Fibroblast of skin of abdomen (primary cell): Measurements from ENCODE around the gene SESN2.
"Not testable (repeated sequence)": the region's sequence is repeated elsewhere in the genome, so short reads cannot be mapped to it uniquely, and the experiment has no call there.

ENCODE experiments used
- DNase-seq: peaks from one replicate; pipeline ENCODE4 v3.0.0-alpha.2; 2013

The SESN2 gene

DNA sequence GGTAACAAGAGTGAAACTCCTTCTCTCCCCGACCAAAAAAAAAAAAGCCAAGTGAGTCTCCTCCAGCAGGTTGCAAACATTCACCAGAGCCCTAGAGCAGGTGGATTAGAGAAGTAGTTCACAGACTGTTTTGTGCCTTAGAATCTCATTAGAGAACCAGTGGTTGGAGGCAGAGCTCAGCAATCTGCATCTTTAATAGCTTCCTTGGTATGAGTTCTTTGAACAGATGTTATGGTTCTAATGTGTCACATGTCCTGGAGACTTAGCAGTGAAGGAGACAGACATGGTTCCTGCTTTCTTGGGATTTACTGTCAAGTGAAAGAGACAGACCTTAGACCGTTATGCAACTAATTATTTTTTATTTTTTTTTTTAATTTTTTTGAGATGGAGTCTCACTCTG is 26.8 kb downstream of the SESN2 start:
- no peak for DNase-seq

DNA sequence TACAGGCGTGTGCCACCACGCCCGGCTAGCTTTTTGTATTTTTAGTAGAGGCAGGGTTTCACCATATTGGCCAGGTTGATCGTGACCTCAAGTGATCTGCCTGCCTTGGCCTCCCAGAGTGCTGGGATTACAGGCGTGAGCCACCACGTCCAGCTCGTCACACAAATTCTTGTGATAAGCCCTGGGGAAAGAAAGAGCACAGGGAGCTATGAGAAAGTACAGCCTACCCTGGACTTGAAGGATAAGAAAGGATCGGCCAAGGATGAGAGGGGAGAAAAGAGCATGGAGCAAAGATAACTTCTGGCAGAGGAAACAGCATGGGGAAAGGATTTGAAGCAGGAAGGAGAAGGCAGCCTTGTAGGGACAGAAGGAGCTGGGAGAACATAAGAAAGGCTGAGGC is 29.2 kb downstream of the SESN2 start:
- no peak for DNase-seq

DNA sequence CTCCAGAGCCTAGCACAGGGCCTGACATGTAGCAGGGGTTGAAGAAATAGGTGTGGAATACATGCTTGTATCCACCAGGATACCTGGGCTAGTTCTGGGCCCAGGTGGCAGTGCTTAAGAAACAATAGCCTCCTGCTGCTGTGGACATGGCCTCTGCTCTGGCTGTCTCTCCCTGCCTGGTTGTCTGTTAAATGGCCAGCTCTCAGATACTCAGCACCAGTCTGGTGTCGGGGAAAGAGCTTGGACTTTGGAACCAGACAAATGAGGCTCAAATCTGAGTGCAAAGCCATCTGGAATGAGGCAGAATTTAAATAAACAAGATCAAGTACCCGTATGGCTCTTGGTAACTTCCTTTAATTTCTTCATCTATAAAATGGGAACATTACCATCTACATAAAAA is 31.5 kb downstream of the SESN2 start:
- DNase-seq = no peak

- no peak for DNase-seq
Observed at GRCh38 chr1:28291711-28292110, 32.4 kb downstream of the SESN2 start.

DNA sequence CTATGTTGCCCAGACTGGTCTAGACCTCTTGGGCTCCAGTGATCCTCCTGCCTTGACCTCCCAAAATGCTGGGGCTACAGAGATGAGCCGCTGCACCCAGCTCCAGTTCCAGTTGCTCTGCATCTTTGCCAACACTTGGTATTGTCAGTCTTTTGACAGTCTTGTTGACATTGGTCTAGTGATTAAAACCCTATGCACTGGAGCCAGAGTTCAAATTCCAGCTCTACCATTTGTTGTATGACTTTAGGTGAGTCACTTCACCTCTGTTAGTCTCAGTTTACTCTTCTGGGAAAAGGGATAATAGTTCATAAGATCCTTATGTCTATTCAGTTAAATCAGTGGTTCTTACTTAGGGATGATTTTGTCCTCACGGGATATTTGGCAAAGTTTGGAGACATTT is 36.6 kb downstream of the SESN2 start:
- DNase-seq = no peak

DNA sequence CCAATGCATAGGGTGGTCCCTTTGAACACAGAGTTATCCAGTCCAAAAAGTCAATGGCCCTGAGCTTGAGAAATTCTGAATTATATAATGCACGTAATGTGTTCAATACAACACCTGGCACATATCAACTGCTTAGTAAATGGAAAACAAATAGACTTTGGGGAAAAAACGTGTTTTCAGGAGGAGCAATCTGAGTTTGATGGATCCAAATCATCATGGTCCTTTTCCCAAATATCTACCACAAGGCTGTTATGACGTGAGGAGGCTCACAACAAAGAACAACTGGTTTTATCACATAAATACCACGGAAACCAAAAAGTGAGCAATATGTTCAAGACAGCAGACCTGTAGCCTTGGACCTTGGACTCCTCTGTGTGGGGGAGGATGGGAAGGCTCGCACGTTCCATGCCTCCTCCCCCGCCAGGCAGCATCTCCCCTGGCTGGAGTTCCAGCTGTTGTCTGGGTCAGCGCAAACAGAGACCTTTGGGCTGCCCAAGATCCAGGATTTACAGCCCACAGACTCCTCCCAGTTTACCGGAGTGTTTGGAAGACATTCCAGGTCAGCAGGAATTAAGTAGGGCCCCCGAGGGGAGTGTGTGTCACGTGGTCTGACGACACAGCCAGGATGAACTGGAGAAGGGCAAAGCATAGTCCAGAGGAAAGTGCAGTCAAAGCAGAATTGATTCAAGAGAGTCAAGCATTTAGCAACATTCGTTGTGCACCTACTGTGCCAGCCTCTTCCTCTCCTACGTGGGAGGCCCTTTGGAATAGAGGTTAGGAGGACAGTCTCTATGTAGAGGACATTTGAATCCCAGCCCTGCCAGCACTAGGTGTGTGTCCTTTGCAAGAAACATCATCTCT is 37.3 kb downstream of the SESN2 start:
- peak; percentile 28 for DNase-seq

- DNase-seq = no peak
Observed at GRCh38 chr1:28297826-28298225, 38.5 kb downstream of the SESN2 start.

- no peak for DNase-seq
Observed at GRCh38 chr1:28298438-28298837, 39.1 kb downstream of the SESN2 start.

- DNase-seq = no peak
Observed at GRCh38 chr1:28301368-28302174, 42.3 kb downstream of the SESN2 start.

GRCh38 chr1:28302247-28302646 is 42.9 kb downstream of the SESN2 start:
- DNase-seq = no peak

DNA sequence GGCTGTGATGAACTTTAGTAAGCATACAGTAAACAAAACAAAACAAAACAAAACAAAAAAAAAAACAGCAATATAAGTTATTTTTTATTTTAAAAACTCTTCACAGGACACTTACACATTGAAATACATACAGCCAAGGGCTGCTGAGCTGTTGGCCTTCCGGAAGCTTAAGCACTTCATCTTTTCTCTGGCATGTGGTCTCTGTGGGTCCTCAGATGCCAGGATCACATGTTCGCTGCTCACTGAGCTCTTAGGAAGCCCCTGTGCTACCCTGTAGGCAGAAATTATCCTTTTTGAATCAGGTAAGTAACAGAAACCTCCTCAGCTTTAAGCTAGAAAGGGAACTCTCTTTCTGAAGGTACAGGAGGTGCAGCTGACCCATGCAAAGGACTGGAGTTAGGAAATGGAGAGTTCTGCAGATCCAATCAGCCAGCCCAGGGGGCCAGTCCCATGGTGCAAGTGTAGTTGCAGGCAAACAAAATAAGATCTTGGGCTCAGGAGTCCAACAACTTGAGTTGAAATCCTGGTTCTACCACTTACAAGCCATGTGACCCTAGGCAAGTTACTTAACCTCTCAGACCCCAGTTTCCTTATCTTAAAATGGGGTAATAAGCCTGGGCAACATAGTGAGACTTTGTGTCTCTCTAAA is 47.1 kb downstream of the SESN2 start:
- no peak for DNase-seq

GRCh38 chr1:28308750-28309149 is 49.4 kb downstream of the SESN2 start:
- no peak for DNase-seq

- DNase-seq = no peak
Observed at GRCh38 chr1:28309702-28310101, 50.4 kb downstream of the SESN2 start.

DNA sequence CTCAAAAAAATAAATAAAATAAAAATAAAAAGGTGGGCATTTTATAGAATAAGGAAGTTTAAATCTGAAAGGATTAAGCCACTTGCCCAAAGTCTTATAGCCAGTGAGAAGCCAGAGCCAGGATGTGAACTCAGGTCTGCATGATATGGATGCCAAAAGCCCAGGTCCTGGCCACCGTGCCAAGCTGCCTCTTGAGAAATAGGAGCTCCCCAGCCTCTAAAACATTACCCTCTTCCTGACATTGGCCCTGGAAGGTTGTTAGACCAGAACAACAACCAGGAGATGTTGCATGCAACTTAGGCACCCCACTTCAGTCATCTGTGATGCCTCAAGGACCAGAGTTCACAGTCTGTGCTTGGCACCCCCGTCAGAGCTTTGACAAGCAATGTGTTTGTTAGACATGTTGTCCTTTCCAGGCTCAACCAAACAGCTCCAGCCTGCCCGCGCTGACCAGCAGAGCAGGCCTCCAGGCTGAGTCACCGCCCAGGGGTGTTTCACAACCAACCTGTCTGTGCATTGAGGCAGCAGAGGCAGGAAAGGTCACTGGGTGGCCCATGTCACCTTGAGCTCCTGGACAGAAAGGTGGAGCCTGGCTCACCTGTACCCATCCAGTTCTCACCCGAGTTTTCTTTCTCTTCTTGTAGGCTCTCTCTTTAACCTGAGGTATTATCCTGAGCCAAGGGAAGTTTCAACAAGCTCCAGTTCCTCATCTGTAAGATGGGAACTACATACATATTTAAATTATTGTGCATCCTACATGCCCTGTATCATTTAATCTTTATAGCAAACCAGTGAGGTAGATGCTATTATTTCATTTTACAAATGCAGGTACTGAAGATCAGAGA is 54.6 kb downstream of the SESN2 start:
- DNase-seq = peak; percentile 6

GRCh38 chr1:28314547-28314941 is 55.2 kb downstream of the SESN2 start:
- no peak for DNase-seq

GRCh38 chr1:28317014-28317413 is 57.7 kb downstream of the SESN2 start:
- no peak for DNase-seq

DNA sequence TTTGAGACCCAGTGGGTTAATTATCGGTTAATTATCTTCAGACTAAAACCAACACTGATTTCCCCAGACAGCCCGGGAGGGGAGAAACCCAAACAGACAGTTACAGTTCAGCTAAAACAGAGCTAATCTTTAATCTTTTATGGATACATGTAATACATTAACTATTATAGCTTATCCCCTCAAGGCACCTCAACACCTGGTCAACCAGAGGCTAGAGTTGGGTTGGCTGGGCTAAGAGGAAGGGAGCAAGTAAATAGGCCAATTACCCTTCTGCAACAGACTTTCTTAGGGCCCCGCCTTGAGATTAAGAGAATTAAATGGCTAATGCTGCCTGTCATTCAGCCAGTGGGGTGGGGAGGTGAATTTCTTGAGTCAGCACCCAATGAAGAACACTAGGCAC is 62.9 kb downstream of the SESN2 start:
- no peak for DNase-seq

DNA sequence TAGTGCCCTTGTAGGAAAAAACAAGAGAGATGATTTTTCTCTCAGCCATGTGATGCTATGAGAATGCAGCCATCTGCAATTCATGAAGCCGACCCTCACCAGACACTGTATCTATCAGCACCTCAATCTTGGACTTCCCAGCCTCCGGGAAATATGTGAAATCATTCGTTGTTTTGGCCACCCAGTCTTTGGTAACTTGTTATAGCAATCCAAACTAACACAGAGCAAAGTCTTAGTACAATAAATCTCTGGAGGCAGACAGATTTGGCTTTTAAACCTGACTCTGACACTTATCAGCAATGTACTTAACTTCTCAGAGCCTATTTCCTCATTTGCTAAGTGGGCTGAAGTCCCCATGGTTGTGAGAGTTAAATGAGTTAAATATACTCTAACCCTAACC is 64.4 kb downstream of the SESN2 start:
- DNase-seq = no peak

GRCh38 chr1:28326515-28326914 is 67.2 kb downstream of the SESN2 start:
- no peak for DNase-seq

DNA sequence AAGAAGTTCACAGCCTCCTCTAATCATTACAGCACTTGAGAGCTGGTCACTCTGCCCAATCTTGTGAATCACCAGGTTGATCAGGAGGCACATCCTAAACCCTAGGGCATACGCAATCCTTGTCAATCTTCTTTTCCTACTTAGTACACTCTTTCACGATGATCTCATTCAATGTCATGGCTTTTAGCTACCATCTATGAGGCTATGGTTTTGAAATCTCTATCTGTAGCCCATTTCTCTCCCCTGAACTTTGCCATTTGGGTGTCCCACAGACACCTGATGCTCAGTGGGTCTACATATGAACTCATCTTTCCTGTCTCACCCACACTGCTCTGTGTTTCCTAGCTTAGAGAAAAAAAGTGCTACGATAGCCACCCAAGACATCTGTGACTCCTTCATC is 67.7 kb downstream of the SESN2 start:
- DNase-seq = no peak

- not testable (repeated sequence) for DNase-seq
Observed at GRCh38 chr1:28327431-28327830, 68.1 kb downstream of the SESN2 start.

DNA sequence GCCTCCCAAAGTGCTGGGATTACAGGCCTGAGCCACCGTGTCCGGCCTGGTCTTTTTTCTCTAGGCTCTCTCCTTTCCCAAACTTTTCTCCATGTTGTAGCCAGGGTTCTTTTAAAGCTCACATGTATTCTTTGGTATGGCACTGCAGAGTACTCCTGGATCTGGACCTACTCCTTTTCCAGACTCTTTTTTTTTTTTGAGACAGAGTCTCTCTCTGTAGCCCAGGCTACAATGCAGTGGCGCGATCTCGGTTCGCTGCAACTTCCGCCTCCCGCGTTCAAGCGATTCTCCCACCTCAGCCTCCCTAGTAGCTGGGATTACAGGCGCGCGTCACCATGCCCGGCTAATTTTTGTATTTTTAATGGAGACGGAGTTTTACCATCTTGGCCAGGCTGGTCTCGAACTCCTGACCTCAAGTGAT is 68.9 kb downstream of the SESN2 start:
- DNase-seq = no peak
